OCI-LY3 (cell line): ENCODE data around the gene EWSR1.

Experiments
- CTCF ChIP-seq: fragments of 200-600, 300-600 bp; sonication (generic); IDR thresholded peaks from 2 replicates; pipeline ENCODE4 v1.5.1; 2014; ENCODE audit warnings: antibody characterized with exemption, low read length, low read depth
- EZH2phosphoT487 ChIP-seq: fragments of 200-600 bp; shearing (Covaris generic); IDR thresholded peaks from 2 replicates; pipeline ENCODE4 v1.6.1; 2018; ENCODE audit warnings: antibody characterized with exemption, mixed run types, low read depth

GRCh38 chr22:29305836-29306174, 37.7 kb downstream of the EWSR1 start:
- TF ChIP-seq EZH2phosphoT487 (no peak), CTCF (no peak)
